Stimulated activated CD4-positive, alpha-beta T cell treated with anti-CD3 and anti-CD28 coated beads, Interleukin-15, amount 100 ng/mL, for 48 hours (primary cell): Measurements from ENCODE around the gene WDR43.

Experiments
- DNase-seq, 2 donors: peaks; one replicate each; pipeline ENCODE4 v3.0.0-alpha.2; 2020; ENCODE audit warnings: low read depth in 2 of 2

The WDR43 gene

GRCh38 chr2:28993206-28993960 lies 98.9 kb downstream of the WDR43 start:
- no peak for DNase-seq

GRCh38 chr2:28994074-28994473 lies 99.6 kb downstream of the WDR43 start:
- DNase-seq: no peak

- DNase-seq: no peak
Measured at GRCh38 chr2:28994679-28995078, 100.2 kb downstream of the WDR43 start.

- no peak for DNase-seq
Measured at GRCh38 chr2:28995765-28996750, 101.6 kb downstream of the WDR43 start.

- DNase-seq: no peak
Measured at GRCh38 chr2:28997237-28997846, 102.9 kb downstream of the WDR43 start.
